ENCODE measurements around the gene APLF.

Gene APLF

GRCh38 chr2:68467077-68467960, at the start of gene APLF, which contains the start of gene FBXO48:
Gene APLF (plus strand): TSS chr2:68467585. CDS start chr2:68467732, 147 bp downstream.
Gene FBXO48 (minus strand): TSS chr2:68467294. CDS start chr2:68465145, 2,149 bp downstream.
- peak; percentile 97 to 98 for DNase-seq (ENCODE audit: low read depth in 2 of 2)

- no peak for DNase-seq (ENCODE audit: low read depth in 2 of 2)
Observed at GRCh38 chr2:68417926-68418325, 49.5 kb upstream of the APLF start.

DNA sequence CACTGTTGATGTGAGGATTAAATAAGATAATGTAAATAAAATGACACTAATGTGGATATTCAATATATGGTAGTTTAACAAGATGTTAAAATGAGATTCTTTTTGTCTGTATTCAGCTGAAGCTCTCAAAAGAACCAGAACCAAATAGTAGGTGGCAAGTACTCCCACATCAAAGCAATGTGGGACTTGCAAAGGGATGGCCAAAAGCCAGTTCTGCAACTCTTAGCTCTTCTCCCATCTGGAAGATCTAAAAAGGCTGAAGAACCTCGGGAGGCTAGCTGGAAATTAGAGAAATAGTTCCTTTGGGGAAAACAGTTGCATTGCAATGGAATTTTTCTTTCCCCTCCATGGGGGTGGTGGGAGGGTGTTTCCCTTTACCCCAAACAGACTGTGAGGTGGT, 49.0 kb upstream of the APLF start:
- DNase-seq (ENCODE audit: low read depth in 2 of 2), result no peak

DNA sequence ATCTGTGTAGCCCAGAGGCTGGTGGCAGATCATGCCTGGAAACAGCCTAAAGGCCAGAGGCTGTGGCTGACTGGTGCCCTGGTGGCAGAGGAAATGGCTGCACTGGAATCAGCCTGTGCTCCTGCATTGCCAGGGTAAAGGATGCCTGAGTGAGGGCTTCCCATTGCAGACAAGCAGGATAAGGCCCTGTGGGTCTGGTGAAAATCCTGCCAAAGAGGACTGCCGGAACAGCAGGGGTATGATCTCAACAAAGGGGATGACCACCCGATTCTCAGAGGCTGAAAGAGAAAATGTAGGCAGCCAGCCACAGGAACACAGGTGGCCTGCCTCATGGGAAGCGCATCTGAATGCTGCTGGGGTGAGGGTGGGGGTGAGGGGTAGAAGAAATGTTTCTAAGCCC, 48.5 kb upstream of the APLF start:
- DNase-seq (ENCODE audit: low read depth in 2 of 2), result no peak

GRCh38 chr2:68420254-68420910, 47.0 kb upstream of the APLF start:
- DNase-seq (ENCODE audit: low read depth in 2 of 2), result no peak

- no peak for DNase-seq (ENCODE audit: low read depth in 2 of 2)
Observed at GRCh38 chr2:68423966-68424650, 43.3 kb upstream of the APLF start.

DNA sequence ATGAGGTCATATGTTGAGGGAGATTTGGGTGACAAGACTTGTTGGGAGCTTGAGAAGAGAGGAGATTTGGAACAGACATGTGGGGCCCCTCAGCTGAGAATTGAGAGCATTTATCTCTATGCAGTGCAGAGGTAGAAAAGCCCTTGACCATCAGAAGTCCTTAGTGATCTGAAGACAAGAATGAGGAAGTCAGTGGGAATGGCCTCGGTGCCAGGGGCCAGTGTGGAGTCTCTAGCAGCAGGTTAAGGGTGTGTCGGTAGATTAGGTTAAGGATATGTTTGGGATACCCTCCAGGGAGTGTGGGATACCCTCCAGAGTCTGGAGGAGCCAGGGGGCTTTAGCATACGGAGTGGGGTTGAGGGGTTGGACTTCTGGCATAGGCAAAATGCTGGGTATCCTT, 41.9 kb upstream of the APLF start:
- no peak for DNase-seq (ENCODE audit: low read depth in 2 of 2)

DNA sequence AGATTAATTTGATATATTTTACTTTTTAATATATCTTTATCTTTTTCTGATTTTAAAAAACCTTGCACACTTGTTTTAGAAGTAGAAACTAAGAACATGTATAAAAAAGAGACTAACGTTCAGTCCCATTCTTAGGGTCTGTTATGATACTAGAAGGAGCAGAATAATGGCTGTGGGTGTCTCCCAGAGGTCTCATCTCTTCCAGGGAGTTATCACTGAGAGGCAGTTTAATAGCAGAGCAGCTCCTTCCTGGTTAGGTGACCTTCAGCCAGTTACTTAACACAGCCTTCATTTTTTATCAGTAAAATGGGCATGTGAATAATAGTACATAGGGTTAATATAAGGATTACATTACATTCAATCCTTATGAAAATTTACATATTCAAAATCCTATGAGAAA, 40.9 kb upstream of the APLF start:
- no peak for DNase-seq (ENCODE audit: low read depth in 2 of 2)

DNA sequence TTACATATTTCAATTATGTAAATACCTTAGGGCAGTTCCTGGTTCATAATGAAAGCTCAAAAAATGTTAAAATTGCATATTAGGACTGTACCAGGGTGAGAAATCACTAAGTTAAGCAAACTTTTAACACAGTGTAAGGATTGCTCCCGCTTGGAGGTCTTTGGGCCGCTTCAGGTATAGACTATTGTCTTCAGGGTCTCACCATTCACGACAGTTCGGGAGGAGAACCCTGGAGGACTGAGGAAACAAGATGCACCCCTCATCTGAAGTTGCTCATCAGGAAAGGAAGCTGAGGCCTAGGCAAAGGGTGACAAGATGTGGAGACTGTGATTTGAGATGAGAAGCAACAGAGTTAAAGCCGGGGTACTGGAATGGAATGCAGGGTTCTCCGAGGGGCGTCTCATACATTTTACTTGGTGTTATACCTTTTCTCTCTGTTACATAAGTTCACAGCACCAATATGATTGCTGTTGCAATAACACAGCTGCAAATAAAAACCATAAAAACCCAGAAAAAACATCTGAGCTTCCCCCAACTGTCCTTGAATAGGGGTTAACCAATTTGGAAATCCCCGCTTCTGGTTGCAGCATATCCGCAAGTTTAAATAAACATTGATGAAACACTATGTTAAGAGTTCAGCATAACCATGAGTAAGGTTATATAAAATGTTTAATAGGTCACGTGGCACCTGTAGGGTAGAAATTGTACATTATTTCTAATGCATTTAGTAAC, 40.4 kb upstream of the APLF start:
- DNase-seq (ENCODE audit: low read depth in 2 of 2), result no peak

DNA sequence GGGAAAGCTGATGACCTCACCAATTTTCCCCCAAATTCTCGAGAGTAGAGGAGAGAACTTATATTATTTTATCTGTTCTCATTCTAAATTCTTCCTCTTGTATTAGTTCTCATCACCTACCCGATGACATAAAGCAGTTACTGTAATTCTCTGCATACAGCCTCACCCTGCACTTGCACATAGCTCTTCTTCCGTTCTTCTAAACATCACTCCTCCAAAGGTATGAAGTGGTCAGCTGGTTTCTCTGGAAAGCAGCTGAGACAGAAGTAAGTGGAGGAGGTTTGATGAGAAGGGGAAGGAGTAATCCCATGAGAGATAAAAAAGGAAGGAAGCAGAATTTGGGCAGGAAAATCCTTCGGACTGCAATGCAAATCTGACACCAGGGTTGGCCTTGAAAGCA, 39.3 kb upstream of the APLF start:
- no peak for DNase-seq (ENCODE audit: low read depth in 2 of 2)

- DNase-seq (ENCODE audit: low read depth in 2 of 2), result no peak
Observed at GRCh38 chr2:68428746-68429145, 38.6 kb upstream of the APLF start.

- DNase-seq (ENCODE audit: low read depth in 2 of 2), result no peak
Observed at GRCh38 chr2:68429311-68429826, 38.0 kb upstream of the APLF start.

- no peak for DNase-seq (ENCODE audit: low read depth in 2 of 2)
Observed at GRCh38 chr2:68431316-68431972, 35.9 kb upstream of the APLF start.

DNA sequence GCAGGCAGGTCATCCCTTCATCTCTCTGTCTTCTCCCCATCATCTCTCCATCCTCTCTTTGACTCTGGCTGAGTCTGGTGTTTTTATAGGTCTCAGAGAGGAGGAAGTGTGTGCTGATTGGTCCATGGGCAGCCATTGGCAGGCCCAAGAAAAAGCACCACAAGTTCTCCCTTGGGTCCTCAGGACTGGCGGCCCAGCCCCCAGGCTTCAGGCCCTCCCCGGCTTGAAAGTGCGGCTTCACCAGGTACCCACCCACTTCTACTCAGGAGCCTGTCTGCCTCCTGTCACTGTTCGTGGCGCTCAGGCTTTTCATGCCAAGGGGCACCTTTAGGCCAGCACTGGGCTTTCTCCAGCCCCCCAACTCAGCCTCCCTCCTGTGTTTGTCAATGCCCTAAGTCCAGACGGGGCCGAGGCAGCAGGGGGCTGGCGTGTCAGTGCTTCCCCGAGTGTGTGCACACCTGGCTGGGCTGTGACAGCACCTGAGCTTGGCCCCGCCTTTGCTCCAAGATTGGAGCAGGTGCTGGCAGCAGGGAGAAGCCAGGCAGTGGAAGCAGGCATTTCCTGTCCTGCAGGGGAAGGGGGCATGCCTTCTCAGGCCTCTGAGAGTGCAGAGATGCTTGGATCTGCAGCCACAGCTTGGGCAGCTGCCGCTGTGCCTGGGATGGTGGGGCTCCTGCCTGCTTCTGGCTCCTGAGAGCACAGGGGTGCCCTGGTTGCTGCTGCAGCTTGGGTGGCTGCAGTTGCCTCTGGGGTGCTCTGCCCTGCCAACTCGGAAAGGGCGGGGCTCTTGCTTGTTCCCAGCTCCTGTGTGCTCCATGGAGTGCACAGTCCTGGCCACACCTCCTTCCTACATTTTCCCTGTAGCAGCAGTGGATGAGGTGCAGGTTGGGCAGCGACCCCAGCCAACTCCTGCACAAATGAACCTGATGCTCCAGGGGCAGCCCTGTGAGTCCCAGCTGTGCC, 34.4 kb upstream of the APLF start:
- no peak for DNase-seq (ENCODE audit: low read depth in 2 of 2)

DNA sequence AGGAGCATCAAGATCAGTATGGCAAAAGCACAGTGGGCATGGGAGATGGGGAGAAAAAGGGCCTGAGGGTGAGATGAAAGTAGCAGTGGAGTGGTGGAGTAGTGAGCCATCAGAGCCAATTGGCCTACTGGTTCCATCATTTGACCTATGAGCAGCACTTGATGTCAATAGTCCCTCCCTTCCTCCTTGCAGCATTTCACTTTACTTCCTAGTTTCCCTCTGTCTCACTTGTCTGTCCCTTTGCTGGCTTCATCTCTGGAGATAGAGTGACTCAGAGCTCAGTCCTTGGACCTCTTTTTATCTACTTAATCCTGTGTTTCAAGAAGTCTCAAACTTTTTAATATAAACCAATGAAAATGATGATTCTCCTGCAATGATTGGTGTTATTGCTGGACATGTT, 32.4 kb upstream of the APLF start:
- DNase-seq (ENCODE audit: low read depth in 2 of 2), result no peak

- DNase-seq (ENCODE audit: low read depth in 2 of 2), result no peak
Observed at GRCh38 chr2:68435615-68436014, 31.8 kb upstream of the APLF start.

GRCh38 chr2:68436270-68436669, 31.1 kb upstream of the APLF start:
- DNase-seq (ENCODE audit: low read depth in 2 of 2), result no peak

GRCh38 chr2:68438455-68439303, 28.7 kb upstream of the APLF start:
- DNase-seq (ENCODE audit: low read depth in 2 of 2), result no peak

Measured in stimulated activated CD4-positive, alpha-beta T cell treated with anti-CD3 and anti-CD28 coated beads, Interleukin-12 subunit alpha, Interleukin-12 subunit beta, amount 100 ng/mL, for 24 hours (primary cell).